Spleen (tissue), 11 donors: ENCODE results near the gene EVA1A. TPM values are rescaled to one million over a fixed set of nuclear protein-coding genes. Genes with fewer than 3 reads are reported as not detected.
"Not testable (repeated sequence)": the region's sequence is repeated elsewhere in the genome, so short reads cannot be mapped to it uniquely, and the experiment has no call there.

Source experiments
- DNase-seq: peaks from one replicate; pipeline ENCODE4 v3.0.0-alpha.2; 2020
- H3K27ac ChIP-seq, 8 donors: fragments of 200-600 bp; sonication (generic) in 7 of 8; 1 replicate in 4 of 8; 2 replicates in 4 of 8; pipeline versions ENCODE4 v1.5.0 to v1.8.0; 2016 to 2021; ENCODE audit warnings: inconsistent platforms in 4 of 8, mild to moderate bottlenecking in 4 of 8, moderate library complexity in 1 of 8
- H3K27me3 ChIP-seq, 7 donors: fragments of 200-600 bp; sonication (generic) in 6 of 7; replicated peaks in 1 of 7; 1 replicate in 4 of 7; 2 replicates in 3 of 7; pipeline versions ENCODE4 v1.5.0 to v1.8.0; 2016 to 2021; ENCODE audit warnings: inconsistent platforms in 3 of 7, mild to moderate bottlenecking in 1 of 7
- H3K36me3 ChIP-seq, 6 donors: fragments of 200-600 bp; sonication (generic) in 5 of 6; 1 replicate in 4 of 6; 2 replicates in 2 of 6; pipeline versions ENCODE4 v1.5.0 to v1.8.0; 2016 to 2021; ENCODE audit warnings: inconsistent platforms in 2 of 6
- H3K4me1 ChIP-seq, 6 donors: fragments of 200-600 bp; sonication (generic) in 5 of 6; 1 replicate in 3 of 6; 2 replicates in 3 of 6; pipeline versions ENCODE4 v1.5.0 to v1.8.0; 2016 to 2021; ENCODE audit warnings: inconsistent platforms in 3 of 6
- H3K4me3 ChIP-seq, 8 donors: fragments of 200-600 bp; sonication (generic) in 7 of 8; 1 replicate in 4 of 8; 2 replicates in 4 of 8; pipeline versions ENCODE4 v1.5.0 to v1.8.0; 2016 to 2021; ENCODE audit warnings: inconsistent platforms in 4 of 8, mild to moderate bottlenecking in 4 of 8, moderate library complexity in 2 of 8
- H3K9me3 ChIP-seq, 8 donors: fragments of 200-600 bp; sonication (generic) in 7 of 8; 1 replicate in 4 of 8; 2 replicates in 4 of 8; pipeline versions ENCODE4 v1.5.0 to v1.8.0; 2016 to 2021; ENCODE audit warnings: inconsistent platforms in 4 of 8
- POLR2A ChIP-seq, 3 donors: fragments of 450-650 bp; IDR thresholded peaks; one replicate each; pipeline ENCODE4 v1.5.1; 2017; ENCODE audit warnings: antibody characterized with exemption in 3 of 3, mild to moderate bottlenecking in 1 of 3
- POLR2AphosphoS5 ChIP-seq, 3 donors: sonication (generic); formaldehyde crosslinking; IDR thresholded peaks; one replicate each; pipeline ENCODE4 v1.5.1; 2017; ENCODE audit warnings: antibody characterized with exemption in 3 of 3
- WGBS, 5 donors: extraction: QIAGEN DNeasy Blood & Tissue Kit in 3 of 5; methylation state at CpG; one replicate each; pipeline versions ENCODE4 v1.1.5 to v1.1.7; 2013 to 2018; 5-methylcytosine and 5-hydroxymethylcytosine counted together
- intact Hi-C: fragments of 100-400 bp; cut with DNase I; formaldehyde crosslinking; loops from one replicate; pipeline ENCODE4 v1.15.0; 2023; ENCODE audit warnings: low total_unique reads
- polyA plus RNA-seq, 3 donors: library from polyadenylated mRNA; stranded (reverse); fragments of 200-250 nt; gene quantifications; one replicate each; pipeline ENCODE4 v1.2.1, GENCODE V29; 2013
- total RNA-seq, 7 donors: library from RNA; depleted of rRNA in 3 of 7; stranded (reverse); fragments of >200 nt in 3 of 7; fragmentation: NEBNext Ultra II Directional in 4 of 7; extraction: Animal tissue kit (Norgen Biotek cat#: 25700) in 4 of 7; gene quantifications; one replicate each; pipeline versions ENCODE4 v1.1.0 to v1.2.1, GENCODE V29; 2016 to 2021
- TF ChIP-seq, protein P1 (sequence below), 11 experiments: fragments of 200-600 bp in 7 of 11; fragments of 450-650 bp in 4 of 11; sonication (generic) in 4 of 11; IDR thresholded peaks in 8 of 11; conservative IDR thresholded peaks in 3 of 11; 1 replicate in 7 of 11; 2 replicates in 4 of 11; pipeline versions ENCODE4 v1.4.0 to v1.8.0; 2016 to 2021; ENCODE audit warnings: antibody characterized with exemption in 11 of 11, inconsistent platforms in 4 of 11, mild to moderate bottlenecking in 1 of 11
- donor health status: healthy with polysubstance abuse.
- donor health status: DM: no; HTN: no; CAD: no; lungs with moderate emphysema.
- donor health status: DM: no; HTN: no; CAD: no.
- donor health status: Bipolar disorder and iron deficiency.
- donor health status: healthy.
- donor health status: DM: no; HTN: no; CAD: no.
- donor health status: DM: yes; HTN: yes; CAD: no.

The EVA1A gene
- total and polyA plus RNA-seq, 10 donors: 6.2 to 30.3 (median 14.4) TPM

DNA sequence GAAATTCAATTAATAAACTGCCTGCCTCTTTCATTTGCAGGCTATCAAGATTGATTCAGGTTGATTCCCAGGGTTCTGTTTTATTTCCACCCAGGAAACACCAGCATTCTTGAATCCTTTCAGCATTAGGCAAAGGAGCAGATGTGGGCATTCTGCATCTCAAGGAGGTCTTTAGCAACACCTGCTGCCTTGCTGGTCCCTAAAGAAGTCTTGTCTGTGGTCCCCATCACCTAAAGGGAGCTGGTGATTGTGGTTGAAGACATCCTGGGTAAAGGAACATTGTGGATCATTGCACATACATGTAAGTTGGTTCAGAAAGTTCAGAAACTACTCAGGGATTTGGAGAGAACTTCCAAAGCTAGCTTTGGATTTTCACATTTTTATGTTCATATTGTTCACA is 78.3 kb downstream of the EVA1A start:
- Histone ChIP-seq H3K4me1 (no peaks in the 10 kb centered on the region), H3K36me3 (no peaks in the 10 kb centered on the region), H3K27ac (no peak overlapping the region), H3K27me3 (peaks cover 0 to 3% (median 0%) of the 10 kb centered on the region in 7 donors), H3K9me3 (no peaks in the 10 kb centered on the region), H3K4me3 (no peak overlapping the region)
- no peak for DNase-seq
- TF ChIP-seq POLR2A (IDR thresholded peaks at IDR 0.05) (no peak), POLR2AphosphoS5 (IDR thresholded peaks at IDR 0.05) (no peak)
- TF ChIP-seq, protein P1, sequence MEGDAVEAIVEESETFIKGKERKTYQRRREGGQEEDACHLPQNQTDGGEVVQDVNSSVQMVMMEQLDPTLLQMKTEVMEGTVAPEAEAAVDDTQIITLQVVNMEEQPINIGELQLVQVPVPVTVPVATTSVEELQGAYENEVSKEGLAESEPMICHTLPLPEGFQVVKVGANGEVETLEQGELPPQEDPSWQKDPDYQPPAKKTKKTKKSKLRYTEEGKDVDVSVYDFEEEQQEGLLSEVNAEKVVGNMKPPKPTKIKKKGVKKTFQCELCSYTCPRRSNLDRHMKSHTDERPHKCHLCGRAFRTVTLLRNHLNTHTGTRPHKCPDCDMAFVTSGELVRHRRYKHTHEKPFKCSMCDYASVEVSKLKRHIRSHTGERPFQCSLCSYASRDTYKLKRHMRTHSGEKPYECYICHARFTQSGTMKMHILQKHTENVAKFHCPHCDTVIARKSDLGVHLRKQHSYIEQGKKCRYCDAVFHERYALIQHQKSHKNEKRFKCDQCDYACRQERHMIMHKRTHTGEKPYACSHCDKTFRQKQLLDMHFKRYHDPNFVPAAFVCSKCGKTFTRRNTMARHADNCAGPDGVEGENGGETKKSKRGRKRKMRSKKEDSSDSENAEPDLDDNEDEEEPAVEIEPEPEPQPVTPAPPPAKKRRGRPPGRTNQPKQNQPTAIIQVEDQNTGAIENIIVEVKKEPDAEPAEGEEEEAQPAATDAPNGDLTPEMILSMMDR (IDR thresholded peaks at IDR 0.05 in 8 of 11, conservative IDR thresholded peaks at IDR 0.05 in 3 of 11): no peak
- intact Hi-C loops: no loop called here

DNA sequence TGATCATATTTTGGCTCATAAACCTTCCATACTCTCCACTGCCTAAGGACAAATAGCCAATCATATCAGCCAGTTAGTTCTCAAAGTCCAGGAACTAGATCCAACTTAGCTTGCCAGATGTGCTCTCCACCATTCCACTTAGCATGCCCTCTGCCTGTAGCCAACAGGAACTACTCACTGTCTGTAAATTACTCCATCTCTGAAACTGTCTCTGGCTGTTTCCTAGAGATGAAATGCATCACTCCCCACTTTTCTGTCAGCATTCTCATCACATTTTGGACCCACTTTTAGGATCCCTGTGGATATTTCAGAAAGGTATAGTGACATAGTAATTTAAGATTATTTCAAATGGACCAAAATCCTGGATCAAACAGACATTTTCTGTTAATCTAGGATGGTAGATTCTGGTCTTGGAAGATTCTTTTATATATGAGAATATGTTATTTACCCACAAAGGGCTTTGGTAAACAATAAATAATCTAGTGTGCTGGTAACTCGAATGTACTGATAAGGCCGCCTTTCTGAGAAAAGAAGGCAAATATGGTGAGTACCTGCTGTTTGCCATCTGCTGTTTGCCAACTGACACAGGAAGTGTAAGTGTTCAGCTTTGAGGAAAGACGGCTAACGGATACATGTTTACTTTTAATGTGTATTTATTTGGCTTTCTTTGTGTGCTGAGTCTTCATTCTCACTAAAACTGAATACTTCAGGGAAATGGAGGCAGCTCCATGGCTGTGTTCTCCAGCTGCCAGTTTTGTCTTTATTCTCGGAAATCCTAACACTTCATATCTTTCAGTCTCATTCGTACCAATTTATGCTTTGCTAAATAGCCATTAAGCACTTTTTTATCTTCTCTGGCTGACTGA is 79.5 kb downstream of the EVA1A start:
- H3K27me3 ChIP-seq: peaks cover 0 to 3% (median 0%) of the 10 kb centered on the region in 7 donors
- no peaks in the 10 kb centered on the region for H3K4me1 ChIP-seq
- TF ChIP-seq, protein P1 (IDR thresholded peaks at IDR 0.05 in 8 of 11, conservative IDR thresholded peaks at IDR 0.05 in 3 of 11): peak in 1 of 11 experiments; percentile 25
- TF ChIP-seq POLR2A (IDR thresholded peaks at IDR 0.05): no peak
- no peak for DNase-seq
- no peak overlapping the region for H3K4me3 ChIP-seq
- H3K36me3 ChIP-seq: no peaks in the 10 kb centered on the region
- intact Hi-C loops: no loop called here
- no peak overlapping the region for H3K27ac ChIP-seq
- 56 to 73% (median 69%) methylated on average over 6 of the region's 6 CpGs for WGBS, 5 donors
- H3K9me3 ChIP-seq: no peaks in the 10 kb centered on the region

DNA sequence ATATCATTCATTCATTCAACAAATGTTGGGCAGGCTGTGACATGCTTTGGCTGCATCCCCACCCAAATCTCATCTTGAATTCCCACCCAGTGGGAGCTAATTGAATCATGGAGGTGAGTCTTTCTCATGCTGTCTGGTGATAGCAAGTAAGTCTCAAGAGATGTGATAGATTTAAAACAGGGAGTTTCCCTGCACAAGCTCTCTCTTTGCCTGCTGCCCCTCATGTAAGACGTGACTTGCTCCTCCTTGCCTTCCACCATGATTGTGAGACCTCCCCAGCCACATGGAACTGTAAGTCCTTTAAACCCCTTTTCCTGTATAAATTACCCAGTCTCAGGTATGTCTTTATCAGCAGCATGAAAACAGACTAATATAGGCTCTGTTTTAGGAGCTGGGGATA is 83.0 kb downstream of the EVA1A start:
- DNase-seq, intact Hi-C loops, H3K36me3 ChIP-seq, H3K9me3 ChIP-seq, H3K4me3 ChIP-seq, H3K27me3 ChIP-seq, H3K27ac ChIP-seq, H3K4me1 ChIP-seq: not testable (repeated sequence)
- WGBS, 5 donors: 56 to 94% (median 74%) methylated on average over 1 of the region's 1 CpG

DNA sequence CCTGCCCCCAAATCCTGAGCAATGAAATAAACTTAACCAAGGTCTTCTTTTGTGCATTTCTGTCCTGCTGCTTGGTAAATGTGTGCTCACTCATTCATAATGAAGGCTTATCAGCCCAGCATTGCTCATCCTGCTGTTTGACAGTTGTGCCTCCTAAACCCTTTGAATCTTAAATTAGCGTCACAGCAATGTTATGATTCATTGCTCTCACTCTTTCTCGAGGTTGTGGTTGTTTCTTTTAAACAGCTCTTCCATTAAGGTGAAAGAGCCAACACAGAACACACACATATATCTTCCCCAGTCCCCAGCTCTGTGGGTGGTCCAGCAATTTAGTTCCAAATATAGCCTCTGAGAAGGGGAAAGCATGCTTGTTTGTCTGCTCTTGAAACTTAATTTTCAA is 84.0 kb downstream of the EVA1A start:
- DNase-seq: no peak
- H3K36me3 ChIP-seq: no peaks in the 10 kb centered on the region
- no peaks in the 10 kb centered on the region for H3K9me3 ChIP-seq
- no peak overlapping the region for H3K4me3 ChIP-seq
- H3K4me1 ChIP-seq: no peaks in the 10 kb centered on the region
- intact Hi-C loops: no loop called here
- TF ChIP-seq, protein P1 (IDR thresholded peaks at IDR 0.05 in 8 of 11, conservative IDR thresholded peaks at IDR 0.05 in 3 of 11): no peak
- no peak overlapping the region for H3K27ac ChIP-seq
- H3K27me3 ChIP-seq: peaks cover 0 to 3% (median 0%) of the 10 kb centered on the region in 7 donors
- 26 to 36% (median 34%) methylated on average over 2 of the region's 2 CpGs for WGBS, 5 donors
